ENCODE data around the gene NPFFR1.

GRCh38 chr10:70306886-70307520 lies 23.2 kb upstream of the NPFFR1 start:
- TF ChIP-seq POLR2AphosphoS5 (IDR thresholded peaks at IDR 0.05) = no peak
- no peak for TF ChIP-seq CTCF (IDR thresholded peaks at IDR 0.05)
- TF ChIP-seq POLR2A (IDR thresholded peaks at IDR 0.05) = no peak
